Prostate gland (tissue), 2 donors: ENCODE measurements around the gene WNT5A.

Experiments used
- POLR2AphosphoS5 ChIP-seq: sonication (generic); formaldehyde crosslinking; IDR thresholded peaks from one replicate; pipeline ENCODE4 v1.6.1; 2017; ENCODE audit warnings: antibody characterized with exemption
- TF ChIP-seq, protein P1 (sequence below), 4 experiments: fragments of 200-600 bp in 2 of 4; fragments of 450-650 bp in 2 of 4; sonication (generic) in 2 of 4; IDR thresholded peaks; 1 replicate in 3 of 4; 2 replicates in 1 of 4; pipeline ENCODE4 v1.5.1; 2016 to 2019; ENCODE audit warnings: antibody characterized with exemption in 4 of 4, mild to moderate bottlenecking in 2 of 4, moderate library complexity in 2 of 4

- TF ChIP-seq, protein P1, sequence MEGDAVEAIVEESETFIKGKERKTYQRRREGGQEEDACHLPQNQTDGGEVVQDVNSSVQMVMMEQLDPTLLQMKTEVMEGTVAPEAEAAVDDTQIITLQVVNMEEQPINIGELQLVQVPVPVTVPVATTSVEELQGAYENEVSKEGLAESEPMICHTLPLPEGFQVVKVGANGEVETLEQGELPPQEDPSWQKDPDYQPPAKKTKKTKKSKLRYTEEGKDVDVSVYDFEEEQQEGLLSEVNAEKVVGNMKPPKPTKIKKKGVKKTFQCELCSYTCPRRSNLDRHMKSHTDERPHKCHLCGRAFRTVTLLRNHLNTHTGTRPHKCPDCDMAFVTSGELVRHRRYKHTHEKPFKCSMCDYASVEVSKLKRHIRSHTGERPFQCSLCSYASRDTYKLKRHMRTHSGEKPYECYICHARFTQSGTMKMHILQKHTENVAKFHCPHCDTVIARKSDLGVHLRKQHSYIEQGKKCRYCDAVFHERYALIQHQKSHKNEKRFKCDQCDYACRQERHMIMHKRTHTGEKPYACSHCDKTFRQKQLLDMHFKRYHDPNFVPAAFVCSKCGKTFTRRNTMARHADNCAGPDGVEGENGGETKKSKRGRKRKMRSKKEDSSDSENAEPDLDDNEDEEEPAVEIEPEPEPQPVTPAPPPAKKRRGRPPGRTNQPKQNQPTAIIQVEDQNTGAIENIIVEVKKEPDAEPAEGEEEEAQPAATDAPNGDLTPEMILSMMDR (IDR thresholded peaks at IDR 0.05): no peak
- no peak for TF ChIP-seq POLR2AphosphoS5
These were observed 13.3 kb downstream of the WNT5A start for GRCh38 chr3:55473788-55474187.
